ENCODE measurements around the gene EMILIN2.
"Not testable (repeated sequence)": the region's sequence is repeated elsewhere in the genome, so short reads cannot be mapped to it uniquely, and the experiment has no call there.

EMILIN2 gene

GRCh38 chr18:2852460-2852859, 5.7 kb downstream of the EMILIN2 start:
- H3K36me3 Mint-ChIP-seq = peaks cover 33 to 49% of the 10 kb centered on the region in 2 donors
- peaks cover 21 to 31% of the 10 kb centered on the region in 2 donors for H3K4me1 Mint-ChIP-seq
- H3K27me3 Mint-ChIP-seq = peaks cover 14 to 18% of the 10 kb centered on the region in 2 donors
- not testable (repeated sequence) for H3K27ac Mint-ChIP-seq; H3K9me3 Mint-ChIP-seq; DNase-seq; ATAC-seq (replicated peaks); H3K4me3 Mint-ChIP-seq

GRCh38 chr18:2853173-2853925, 6.5 kb downstream of the EMILIN2 start:
- Mint-ChIP-seq H3K27ac (no peak overlapping the region), H3K4me3 (no peak overlapping the region), H3K4me1 (peaks cover 15 to 24% of the 10 kb centered on the region in 2 donors), H3K36me3 (peaks cover 33 to 53% of the 10 kb centered on the region in 2 donors), H3K27me3 (peaks cover 14 to 17% of the 10 kb centered on the region in 2 donors), H3K9me3 (no peaks in the 10 kb centered on the region)
- DNase-seq = no peak
- no peak for ATAC-seq (replicated peaks)

DNA sequence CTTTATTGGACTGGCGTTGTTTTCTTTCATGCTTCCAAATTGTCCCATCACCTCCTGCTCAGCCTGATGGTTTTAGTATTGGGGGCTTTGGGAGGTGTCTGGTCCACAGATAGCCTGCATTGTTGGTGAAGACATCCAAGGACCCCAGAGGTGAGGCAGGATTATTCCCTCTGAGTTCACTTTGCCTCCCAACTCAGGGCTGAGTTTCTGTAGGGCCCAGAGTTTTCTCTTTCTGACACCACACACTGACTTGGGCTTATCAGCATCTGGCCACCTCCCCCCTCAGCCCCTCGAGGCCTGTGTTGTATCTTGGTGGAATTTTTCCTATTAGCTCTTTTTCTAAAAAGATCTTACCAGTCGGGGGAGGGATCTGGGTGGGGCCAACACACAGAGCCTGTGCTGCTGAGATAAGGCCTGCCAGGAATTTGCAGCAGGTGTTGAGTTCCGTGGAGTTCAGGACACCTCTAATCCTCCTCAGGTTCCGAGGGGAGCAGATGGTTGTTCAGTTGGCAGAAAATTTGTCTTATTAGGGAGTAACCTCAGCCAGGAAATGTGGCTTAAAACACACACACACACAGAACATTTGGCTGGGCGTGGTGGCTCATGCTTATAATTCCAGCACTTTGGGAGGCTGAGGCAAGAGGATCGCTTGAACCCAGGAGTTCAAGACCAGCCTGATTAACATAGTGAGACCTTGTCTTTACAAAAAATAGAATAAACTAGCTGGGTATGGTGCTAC, 7.3 kb downstream of the EMILIN2 start:
- Mint-ChIP-seq H3K4me1 (peaks cover 10 to 17% of the 10 kb centered on the region in 2 donors), H3K27ac (no peak overlapping the region), H3K27me3 (peaks cover 10 to 14% of the 10 kb centered on the region in 2 donors), H3K4me3 (no peak overlapping the region), H3K36me3 (peaks cover 34 to 54% of the 10 kb centered on the region in 2 donors), H3K9me3 (no peaks in the 10 kb centered on the region)
- no peak for DNase-seq
- ATAC-seq (replicated peaks) = no peak

DNA sequence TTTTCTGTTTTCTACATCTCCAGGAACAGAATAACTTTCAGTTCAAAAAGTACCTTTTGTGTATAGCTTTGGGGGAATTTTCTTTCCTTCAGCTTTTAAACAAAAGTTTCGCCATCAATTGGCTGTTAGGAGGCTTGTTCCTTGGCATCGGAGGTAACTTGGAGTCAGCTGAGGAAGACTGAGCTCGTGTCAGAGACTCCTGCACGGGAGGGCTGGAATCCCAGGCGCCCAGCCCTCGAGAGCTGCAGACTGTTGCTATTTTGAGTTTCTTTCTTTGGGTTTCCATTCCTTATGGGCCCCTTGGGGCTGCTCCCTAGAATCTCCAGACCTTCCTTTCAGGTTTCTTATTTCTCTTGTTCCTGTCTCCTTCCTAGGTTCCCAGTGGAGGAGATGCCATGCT, 8.1 kb downstream of the EMILIN2 start:
- Mint-ChIP-seq H3K36me3 (peaks cover 42 to 62% of the 10 kb centered on the region in 2 donors), H3K27me3 (peaks cover 10 to 14% of the 10 kb centered on the region in 2 donors), H3K9me3 (no peaks in the 10 kb centered on the region), H3K4me3 (no peak overlapping the region), H3K27ac (no peak overlapping the region), H3K4me1 (peaks cover 10 to 17% of the 10 kb centered on the region in 2 donors)
- no peak for ATAC-seq (replicated peaks)
- no peak for DNase-seq

GRCh38 chr18:2855560-2856350, 8.9 kb downstream of the EMILIN2 start:
- peaks cover 5 to 12% of the 10 kb centered on the region in 2 donors for H3K4me1 Mint-ChIP-seq
- H3K4me3 Mint-ChIP-seq = no peak overlapping the region
- peaks cover 7 to 10% of the 10 kb centered on the region in 2 donors for H3K27me3 Mint-ChIP-seq
- H3K27ac Mint-ChIP-seq = no peak overlapping the region
- ATAC-seq (replicated peaks) (no peak), DNase-seq (no peak)
- H3K36me3 Mint-ChIP-seq = peaks cover 38 to 64% of the 10 kb centered on the region in 2 donors
- H3K9me3 Mint-ChIP-seq = no peaks in the 10 kb centered on the region

- no peak for ATAC-seq (replicated peaks)
Observed at GRCh38 chr18:2856547-2857170, 9.9 kb downstream of the EMILIN2 start.

GRCh38 chr18:2857491-2858131, 10.8 kb downstream of the EMILIN2 start:
- ATAC-seq (replicated peaks) = no peak
- DNase-seq = no peak
- Mint-ChIP-seq H3K9me3 (no peaks in the 10 kb centered on the region), H3K36me3 (peaks cover 31 to 53% of the 10 kb centered on the region in 2 donors), H3K27ac (no peak overlapping the region), H3K27me3 (peaks cover 0 to 5% of the 10 kb centered on the region in 2 donors), H3K4me1 (peaks cover 0 to 2% of the 10 kb centered on the region in 2 donors), H3K4me3 (no peak overlapping the region)

More at GRCh38 chr18:2856547-2857170, 9.9 kb downstream of the EMILIN2 start:
- Mint-ChIP-seq H3K27me3 (peaks cover 0 to 5% of the 10 kb centered on the region in 2 donors), H3K9me3 (no peaks in the 10 kb centered on the region), H3K36me3 (peaks cover 32 to 62% of the 10 kb centered on the region in 2 donors), H3K4me1 (peaks cover 2 to 3% of the 10 kb centered on the region in 2 donors), H3K4me3 (no peak overlapping the region), H3K27ac (no peak overlapping the region)
- DNase-seq = no peak

DNA sequence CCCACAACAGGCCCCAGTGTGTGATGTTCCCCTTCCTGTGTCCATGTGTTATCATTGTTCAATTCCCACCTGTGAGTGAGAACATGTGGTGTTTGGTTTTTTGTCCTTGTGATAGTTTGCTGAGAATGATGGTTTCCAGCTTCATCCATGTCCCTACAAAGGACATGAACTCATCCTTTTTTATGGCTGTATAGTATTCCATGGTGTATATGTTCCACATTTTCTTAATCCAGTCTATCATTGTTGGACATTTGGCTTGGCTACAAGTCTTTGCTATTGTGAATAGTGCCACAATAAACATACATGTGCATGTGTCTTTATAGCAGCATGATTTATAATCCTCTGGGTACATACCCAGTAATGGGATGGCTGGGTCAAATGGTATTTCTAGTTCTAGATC, 13.6 kb downstream of the EMILIN2 start:
- not testable (repeated sequence) for DNase-seq

DNA sequence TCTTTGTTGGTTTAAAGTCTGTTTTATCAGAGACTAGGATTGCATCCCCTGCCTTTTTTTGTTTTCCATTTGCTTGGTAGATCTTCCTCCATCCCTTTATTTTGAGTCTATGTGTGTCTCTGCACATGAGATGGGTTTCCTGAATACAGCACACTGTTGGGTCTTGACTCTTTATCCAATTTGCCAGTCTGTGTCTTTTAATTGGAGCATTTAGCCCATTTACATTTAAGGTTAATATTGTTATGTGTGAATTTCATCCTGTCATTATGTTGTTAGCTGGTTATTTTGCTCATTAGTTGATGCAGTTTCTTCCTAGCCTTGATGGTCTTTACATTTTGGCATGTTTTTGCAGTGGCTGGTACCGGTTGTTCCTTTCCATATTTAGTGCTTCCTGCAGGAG, 17.2 kb downstream of the EMILIN2 start:
- Mint-ChIP-seq H3K36me3 (peaks cover 26 to 40% of the 10 kb centered on the region in 2 donors), H3K9me3 (peaks cover 11 to 13% of the 10 kb centered on the region in 2 donors), H3K4me1 (peaks cover 7 to 16% of the 10 kb centered on the region in 2 donors)
- H3K27ac Mint-ChIP-seq; H3K4me3 Mint-ChIP-seq; DNase-seq; H3K27me3 Mint-ChIP-seq; ATAC-seq (replicated peaks): not testable (repeated sequence)

More for the DNA sequence above, 13.6 kb downstream of the EMILIN2 start:
- H3K36me3 Mint-ChIP-seq = peaks cover 28 to 46% of the 10 kb centered on the region in 2 donors
- H3K27ac Mint-ChIP-seq; ATAC-seq (replicated peaks); H3K9me3 Mint-ChIP-seq; H3K27me3 Mint-ChIP-seq; H3K4me1 Mint-ChIP-seq; H3K4me3 Mint-ChIP-seq: not testable (repeated sequence)

GRCh38 chr18:2866465-2866864, 19.7 kb downstream of the EMILIN2 start:
- H3K27me3 Mint-ChIP-seq; ATAC-seq (replicated peaks); H3K27ac Mint-ChIP-seq; DNase-seq: not testable (repeated sequence)
- H3K4me1 Mint-ChIP-seq = peaks cover 7 to 16% of the 10 kb centered on the region in 2 donors
- peak overlapping the region in 1 of 2 donors; percentile 14 for H3K4me3 Mint-ChIP-seq
- peaks cover 21 to 37% of the 10 kb centered on the region in 2 donors for H3K36me3 Mint-ChIP-seq
- H3K9me3 Mint-ChIP-seq = peaks cover 11 to 13% of the 10 kb centered on the region in 2 donors

DNA sequence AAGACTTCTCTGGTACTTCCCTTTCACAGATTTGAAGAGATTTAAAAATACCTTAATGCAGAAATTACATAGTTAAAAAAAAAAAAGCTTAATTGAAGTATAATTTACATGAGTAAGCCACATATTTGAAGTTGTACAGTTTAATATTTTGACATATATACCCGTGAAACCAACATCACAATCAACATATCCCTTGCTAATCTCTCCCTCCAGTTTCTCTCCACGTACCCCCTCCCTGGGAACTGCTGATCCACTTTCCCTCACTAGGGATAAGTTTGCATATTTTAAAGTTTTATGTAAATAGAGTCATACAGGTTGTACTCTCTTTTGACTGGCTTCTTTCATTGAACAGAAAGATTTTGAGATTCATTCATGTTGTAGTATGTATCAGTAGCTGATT, 22.4 kb downstream of the EMILIN2 start:
- no peak for DNase-seq
- peaks cover 18 to 39% of the 10 kb centered on the region in 2 donors for H3K36me3 Mint-ChIP-seq
- H3K27me3 Mint-ChIP-seq = peaks cover 5 to 6% of the 10 kb centered on the region in 2 donors
- no peak for ATAC-seq (replicated peaks)
- peaks cover 11 to 13% of the 10 kb centered on the region in 2 donors for H3K9me3 Mint-ChIP-seq
- H3K27ac Mint-ChIP-seq = no peak overlapping the region
- H3K4me3 Mint-ChIP-seq = no peak overlapping the region
- peaks cover 5 to 16% of the 10 kb centered on the region in 2 donors for H3K4me1 Mint-ChIP-seq

DNA sequence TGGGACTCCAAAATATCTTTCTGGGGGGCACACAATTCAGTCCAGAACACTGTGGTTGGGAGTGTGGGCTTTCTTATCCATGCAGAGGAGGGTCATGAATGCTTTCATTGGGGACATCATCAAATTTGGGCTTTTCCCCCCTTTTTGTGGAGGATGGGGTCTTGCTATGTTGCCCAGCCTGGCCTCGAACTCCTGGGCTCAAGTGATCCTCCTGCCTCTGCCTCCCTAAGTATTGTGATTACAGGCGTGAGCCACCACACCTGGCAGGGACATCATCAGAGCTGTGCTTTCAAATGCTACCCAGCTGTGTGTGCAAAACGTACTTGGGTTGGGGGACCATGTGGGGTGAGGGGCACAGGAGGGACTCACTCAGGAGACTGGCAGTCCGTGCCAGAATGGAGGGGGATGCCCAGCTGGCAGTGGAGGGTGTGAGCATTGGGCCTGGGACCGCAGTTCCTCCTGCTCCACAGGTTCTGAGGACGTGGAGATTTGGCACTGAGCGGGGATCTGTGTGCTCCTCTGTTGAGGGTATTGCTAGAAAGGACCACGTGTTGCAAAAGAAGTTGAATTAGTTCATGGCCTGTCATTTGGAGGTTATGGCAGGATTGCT, 24.4 kb downstream of the EMILIN2 start:
- no peak for ATAC-seq (replicated peaks)
- Mint-ChIP-seq H3K4me1 (peaks cover under 1 to 7% of the 10 kb centered on the region in 2 donors), H3K27ac (no peak overlapping the region), H3K4me3 (no peak overlapping the region), H3K9me3 (peaks cover 5 to 7% of the 10 kb centered on the region in 2 donors), H3K27me3 (no peaks in the 10 kb centered on the region), H3K36me3 (peaks cover 12 to 28% of the 10 kb centered on the region in 2 donors)
- DNase-seq = no peak

GRCh38 chr18:2872095-2872494, 25.3 kb downstream of the EMILIN2 start:
- no peak for DNase-seq
- H3K4me1 Mint-ChIP-seq = no peaks in the 10 kb centered on the region

More at GRCh38 chr18:2872095-2872494, 25.3 kb downstream of the EMILIN2 start:
- no peaks in the 10 kb centered on the region for H3K27me3 Mint-ChIP-seq
- H3K4me3 Mint-ChIP-seq = no peak overlapping the region
- no peak for ATAC-seq (replicated peaks)
- peaks cover 8 to 22% of the 10 kb centered on the region in 2 donors for H3K36me3 Mint-ChIP-seq
- H3K27ac Mint-ChIP-seq = no peak overlapping the region
- H3K9me3 Mint-ChIP-seq = no peaks in the 10 kb centered on the region
